Fibroblast of the conjunctiva (primary cell): ENCODE results near the gene C19orf12.

Source experiments
- DNase-seq: peaks from one replicate; pipeline ENCODE4 v3.0.0-alpha.2; 2010; ENCODE audit warnings: low read depth

C19orf12 gene

DNA sequence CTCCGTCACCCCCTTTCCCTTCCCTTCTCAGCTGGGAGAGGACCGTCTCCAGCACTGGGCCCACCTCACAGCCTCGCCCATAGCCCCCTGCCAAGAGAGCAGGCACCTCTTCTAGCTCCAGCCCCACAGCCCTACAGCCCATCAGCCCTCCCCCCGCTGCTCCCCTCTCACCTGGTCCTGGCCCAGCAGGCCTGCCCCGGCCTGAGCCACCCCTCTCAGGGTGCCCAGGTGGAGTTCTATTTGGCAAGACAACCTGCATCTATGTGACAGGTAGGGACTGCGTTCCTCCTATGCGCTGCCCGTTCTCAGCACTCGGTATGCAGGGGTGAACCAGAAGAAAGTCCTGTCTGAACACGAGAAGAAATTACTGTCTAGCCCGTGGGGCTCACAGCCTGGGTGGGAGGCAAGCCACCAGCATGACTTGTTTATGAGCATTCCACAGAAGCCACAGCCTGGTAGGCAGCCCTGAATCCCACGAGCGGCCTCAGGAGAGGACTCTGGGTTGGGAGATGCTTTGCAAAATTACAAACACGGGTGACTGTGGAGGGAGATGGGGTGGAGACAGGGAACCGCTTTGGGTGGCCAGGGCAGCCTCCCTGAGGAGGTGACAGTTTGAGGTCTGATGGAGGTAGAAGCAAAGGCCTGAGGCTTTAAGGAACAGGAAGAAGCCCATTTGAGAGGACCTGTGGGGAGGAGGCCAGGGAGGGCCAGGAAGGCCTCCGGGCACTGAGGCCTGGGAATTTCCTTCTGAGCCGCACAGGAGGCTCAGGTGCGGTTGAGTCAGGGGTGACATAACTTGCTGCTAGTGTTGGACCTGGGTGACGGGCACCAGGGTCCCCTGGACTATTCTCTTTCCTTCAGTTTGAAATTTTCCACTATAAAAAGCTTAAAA is 51.0 kb downstream of the C19orf12 start:
- no peak for DNase-seq

- DNase-seq, result peak; percentile 77
Measured at GRCh38 chr19:29662604-29663404, 52.3 kb downstream of the C19orf12 start.

- DNase-seq, result no peak
Measured at GRCh38 chr19:29662278-29662603, 52.8 kb downstream of the C19orf12 start.

GRCh38 chr19:29660835-29661234 is 54.2 kb downstream of the C19orf12 start:
- no peak for DNase-seq

DNA sequence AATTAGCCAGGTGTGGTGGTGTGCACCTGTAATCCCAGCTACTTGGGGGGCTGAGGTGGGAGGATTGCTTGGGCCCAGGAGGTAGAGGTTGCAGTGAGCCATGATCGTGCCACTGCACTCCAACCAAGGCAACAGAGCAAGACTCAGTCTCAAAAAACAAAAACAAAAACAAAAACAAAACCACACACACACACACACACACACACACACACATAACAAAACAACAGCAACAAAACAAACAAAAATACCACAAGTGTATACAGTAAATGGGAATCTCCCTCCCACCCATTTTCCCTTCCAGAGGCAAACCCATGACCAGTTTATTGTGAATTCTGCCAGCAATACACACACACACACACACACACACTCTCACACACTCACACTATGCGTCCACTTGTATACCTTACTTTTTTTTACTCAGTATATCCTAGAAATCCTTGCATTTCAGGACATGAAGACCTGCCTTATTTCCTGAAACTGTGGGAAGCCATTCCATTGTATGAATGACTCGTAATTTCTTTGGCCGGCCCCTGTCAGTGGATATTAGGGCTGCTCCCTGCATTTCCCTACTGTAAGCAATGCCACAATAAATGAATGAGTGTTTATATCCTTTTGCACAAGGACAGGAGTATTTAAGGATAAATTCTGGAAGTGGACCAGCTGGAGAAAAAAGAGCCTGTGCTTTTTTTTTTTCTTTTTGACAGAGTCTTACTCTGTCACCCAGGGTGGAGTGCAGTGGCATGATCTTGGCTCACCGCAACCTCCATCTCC is 56.7 kb downstream of the C19orf12 start:
- no peak for DNase-seq

DNA sequence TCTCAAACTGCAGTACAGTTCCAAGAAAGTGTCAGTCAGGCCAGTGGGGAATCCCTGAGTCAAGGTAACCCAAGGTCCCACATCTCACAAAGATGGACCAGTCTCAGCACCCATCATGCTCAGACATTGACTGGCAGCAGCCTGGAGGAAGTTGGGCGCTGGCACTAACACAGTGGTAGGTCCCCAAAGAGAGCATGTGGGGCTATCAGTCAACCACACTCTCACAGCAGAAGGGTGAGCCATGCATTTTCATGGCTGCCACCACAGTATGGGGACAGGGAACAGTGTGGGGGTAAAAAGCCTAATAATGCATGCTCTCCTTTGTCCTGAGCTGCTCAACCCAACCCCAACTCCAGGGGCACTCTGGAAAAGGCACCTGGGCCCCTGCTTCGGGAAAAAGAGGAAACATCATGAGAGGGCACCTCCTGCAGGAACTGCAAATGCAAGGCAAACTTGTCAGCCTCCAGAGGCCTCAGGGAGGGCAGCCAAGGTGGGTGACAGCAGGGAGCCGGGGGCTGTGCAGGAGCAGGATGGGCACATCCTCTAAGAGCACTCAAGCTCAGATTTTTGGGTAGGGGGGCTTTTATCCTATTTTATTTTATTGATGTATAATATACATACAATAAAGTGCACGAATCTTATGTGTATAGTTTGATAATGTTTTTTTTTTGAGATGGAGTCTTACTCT is 59.3 kb downstream of the C19orf12 start:
- DNase-seq, result no peak

DNA sequence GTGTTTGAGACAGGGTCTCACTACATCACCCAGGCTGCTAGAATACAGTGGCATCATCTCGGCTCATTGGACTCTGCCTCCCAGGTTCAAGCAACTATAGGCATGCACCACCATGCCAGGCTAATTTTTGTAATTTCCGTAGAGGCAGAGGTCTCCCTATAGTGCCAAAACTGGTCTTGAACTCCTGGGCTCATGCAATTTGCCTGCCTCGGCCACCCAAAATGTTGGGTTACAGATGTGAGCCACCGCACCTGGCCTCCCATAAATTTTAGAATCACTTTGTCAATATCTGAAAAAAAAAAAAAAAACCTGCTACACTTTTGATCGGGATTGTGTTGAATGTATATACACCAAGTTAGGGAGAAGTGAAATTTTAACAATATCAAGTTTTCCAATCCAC is 61.7 kb downstream of the C19orf12 start:
- DNase-seq, result no peak

GRCh38 chr19:29651622-29652394 is 63.3 kb downstream of the C19orf12 start:
- no peak for DNase-seq

GRCh38 chr19:29650772-29651387 is 64.2 kb downstream of the C19orf12 start:
- no peak for DNase-seq
